GM12878 (cell line): ENCODE results near the gene RIC1. TPM values are rescaled to one million over a fixed set of nuclear protein-coding genes. Genes with fewer than 3 reads are reported as not detected.

ENCODE experiments used
- CBX5 ChIP-seq: sonication (generic); IDR thresholded peaks from 2 replicates; pipeline ENCODE4 v1.6.1; 2016; ENCODE audit warnings: low read depth, moderate library complexity, mild to moderate bottlenecking, inconsistent platforms
- CHD4 ChIP-seq: fragments of 200-600 bp; sonication (generic); IDR thresholded peaks from 2 replicates; pipeline ENCODE4 v1.6.1; 2016; ENCODE audit warnings: mild to moderate bottlenecking
- GABPA ChIP-seq: IDR thresholded peaks from 2 replicates; pipeline ENCODE4 v1.6.1; 2014; ENCODE audit warnings: antibody characterized with exemption, low read depth, mild to moderate bottlenecking, inconsistent platforms
- HDGF ChIP-seq: fragments of 450-650 bp; IDR thresholded peaks from 2 replicates; pipeline ENCODE4 v1.6.1; 2016; ENCODE audit warnings: antibody characterized with exemption
- IRF4 ChIP-seq: IDR thresholded peaks from 2 replicates; pipeline ENCODE4 v1.6.1; 2011; ENCODE audit warnings: low read depth, low read length
- JUND ChIP-seq: IDR thresholded peaks from 2 replicates; pipeline ENCODE4 v1.6.1; 2012; ENCODE audit warnings: low read depth, mild to moderate bottlenecking, low read length, improper control_type of control experiment, moderate library complexity
- KAT2A ChIP-seq: conservative IDR thresholded peaks from 2 replicates; pipeline ENCODE4 v1.6.1; 2011; ENCODE audit warnings: low read depth, low read length; ENCODE audit not compliant: control insufficient read depth
- MTA2 ChIP-seq: fragments of 450-650 bp; IDR thresholded peaks from 2 replicates; pipeline ENCODE4 v1.6.1; 2016; ENCODE audit warnings: low read depth, mild to moderate bottlenecking, moderate library complexity
- NFYB ChIP-seq: IDR thresholded peaks from 2 replicates; pipeline ENCODE4 v1.6.1; 2011; ENCODE audit warnings: low read depth, mild to moderate bottlenecking, low read length, improper control_type of control experiment, moderate library complexity; ENCODE audit not compliant: insufficient read depth
- NKRF ChIP-seq: fragments of 450-650 bp; conservative IDR thresholded peaks from 2 replicates; pipeline ENCODE4 v1.6.1; 2017; ENCODE audit warnings: mild to moderate bottlenecking, moderate library complexity
- PAX8 ChIP-seq: fragments of 450-650 bp; IDR thresholded peaks from 2 replicates; pipeline ENCODE4 v1.6.1; 2017; ENCODE audit warnings: mild to moderate bottlenecking, moderate library complexity
- POU2F2 ChIP-seq: IDR thresholded peaks from 3 replicates; pipeline ENCODE4 v1.6.1; 2011; ENCODE audit warnings: low read depth, mild to moderate bottlenecking, low read length, borderline replicate concordance
- SKIL ChIP-seq: fragments of 450-650 bp; IDR thresholded peaks from 2 replicates; pipeline ENCODE4 v1.6.1; 2017; ENCODE audit warnings: mild to moderate bottlenecking, low read depth, inconsistent platforms; ENCODE audit not compliant: poor library complexity, severe bottlenecking
- SMARCA5 ChIP-seq: fragments of 450-650 bp; IDR thresholded peaks from 2 replicates; pipeline ENCODE4 v1.6.1; 2017; ENCODE audit warnings: mild to moderate bottlenecking
- SP1 ChIP-seq: IDR thresholded peaks from one replicate; pipeline ENCODE4 v1.6.1; 2011; ENCODE audit warnings: low read depth, low read length
- TCF12 ChIP-seq: IDR thresholded peaks from 2 replicates; pipeline ENCODE4 v1.6.1; 2011; ENCODE audit warnings: low read depth, mild to moderate bottlenecking, low read length
- USF1 ChIP-seq: IDR thresholded peaks from 2 replicates; pipeline ENCODE4 v1.6.1; 2011; ENCODE audit warnings: borderline replicate concordance, low read depth, mild to moderate bottlenecking, moderate library complexity, mixed read lengths, low read length; ENCODE audit not compliant: insufficient read depth; ENCODE audit errors: extremely low read length
- ZNF24 ChIP-seq: fragments of 450-650 bp; IDR thresholded peaks from 2 replicates; pipeline ENCODE4 v1.6.1; 2017; ENCODE audit warnings: antibody characterized with exemption, mild to moderate bottlenecking
- ZNF622 ChIP-seq: fragments of 450-650 bp; IDR thresholded peaks from 2 replicates; pipeline ENCODE4 v1.6.1; 2017; ENCODE audit warnings: mild to moderate bottlenecking, inconsistent platforms
- ZNF687 ChIP-seq: fragments of 450-650 bp; IDR thresholded peaks from 2 replicates; pipeline ENCODE4 v1.6.1; 2017; ENCODE audit warnings: mild to moderate bottlenecking, moderate library complexity
- polyA plus RNA-seq, 11 experiments: library from polyadenylated mRNA; depleted of rRNA in 4 of 11; unstranded in 6 of 11; stranded (reverse) in 5 of 11; fragments of >200 nt; fragmentation: Nextera tagmentation in 4 of 11; fragmentation: Illumina TruSeq in 1 of 11; extraction: Ambion mirVana in 4 of 11; extraction: Trizol in 1 of 11; gene quantifications; 1 replicate in 1 of 11; 2 replicates in 10 of 11; pipeline versions ENCODE4 v1.2.1 to v1.2.3, GENCODE V29; 2011 to 2016; ENCODE audit warnings: inconsistent platforms in 2 of 11, missing spikeins in 2 of 11, low read depth in 1 of 11
- total RNA-seq, 4 experiments: library from RNA; depleted of rRNA in 3 of 4; stranded (reverse); fragments of >200 nt in 3 of 4; fragmentation: Illumina TruSeq in 1 of 4; extraction: Trizol in 1 of 4; gene quantifications; 2 replicates each; pipeline versions ENCODE4 v1.2.1 to v1.2.3, GENCODE V29; 2013 to 2021

RIC1 gene
- total and polyA plus RNA-seq, 10 of the 15 experiments (the other 5 are each of a cell fraction or from before 2014, with no cell fraction given) = 6.2 to 59.8 (median 33.3) TPM

- no peak for TF ChIP-seq KAT2A
- TF ChIP-seq HDGF = no peak
- peak; percentile 75; the same call in 1 of the 2 replicates for TF ChIP-seq SMARCA5
- TF ChIP-seq SP1 = peak; percentile 49
- no peak for TF ChIP-seq CHD4
- peak; percentile 41; the same call in 2 of the 3 replicates for TF ChIP-seq POU2F2
- no peak for TF ChIP-seq JUND
- no peak for TF ChIP-seq IRF4
- TF ChIP-seq PAX8 = no peak
- no peak for TF ChIP-seq GABPA
- TF ChIP-seq MTA2 = peak; percentile 34; the same call in 1 of the 2 replicates
- peak; percentile 82 for TF ChIP-seq USF1
- peak; percentile 83; the same call in 1 of the 2 replicates for TF ChIP-seq ZNF687
- no peak for TF ChIP-seq TCF12
- TF ChIP-seq ZNF622 = no peak
- 0 out of 2 replicates have a peak, but pooled peaks have one; percentile 16 for TF ChIP-seq CBX5
- no peak for TF ChIP-seq ZNF24
- peak; percentile 82 for TF ChIP-seq NKRF
- TF ChIP-seq NFYB = no peak
- no peak for TF ChIP-seq SKIL
These were observed at the start of gene RIC1 (continued) for GRCh38 chr9:5628530-5629311.
